ENCODE results near the gene PARVA. TPM values are rescaled to one million over a fixed set of nuclear protein-coding genes. Genes with fewer than 3 reads are reported as not detected.

PARVA gene
- total RNA-seq, 1 experiment from 2014 or later: 22.9 TPM

- no peaks in the 10 kb centered on the region for H3K9me3 Mint-ChIP-seq (ENCODE audit: low read depth, unreplicated experiment)
These were observed 95.1 kb downstream of the PARVA start for GRCh38 chr11:12472401-12473005.

GRCh38 chr11:12473381-12473780 lies 96.0 kb downstream of the PARVA start:
- H3K27ac Mint-ChIP-seq (ENCODE audit: unreplicated experiment): no peak overlapping the region
- intact Hi-C loops (cut with micrococcal nuclease; ENCODE audit: unreplicated experiment): no loop called here
- TF ChIP-seq CTCF (IDR thresholded peaks at IDR 0.05; ENCODE audit: unreplicated experiment): no peak

More at GRCh38 chr11:12472401-12473005, 95.1 kb downstream of the PARVA start:
- H3K27ac Mint-ChIP-seq (ENCODE audit: unreplicated experiment): no peak overlapping the region
- H3K27me3 Mint-ChIP-seq (ENCODE audit: unreplicated experiment): no peaks in the 10 kb centered on the region
- no peaks in the 10 kb centered on the region for H3K4me1 Mint-ChIP-seq (ENCODE audit: low read depth, unreplicated experiment)
- no peaks in the 10 kb centered on the region for H3K36me3 Mint-ChIP-seq (ENCODE audit: insufficient read depth, unreplicated experiment)
- intact Hi-C loops (cut with micrococcal nuclease; ENCODE audit: unreplicated experiment): no loop called here
- TF ChIP-seq CTCF (IDR thresholded peaks at IDR 0.05; ENCODE audit: unreplicated experiment): no peak
- BruUV-seq (replicated peaks): no TSS peak
- DNase-seq: no peak
- CTCF ChIA-PET: interaction anchor here (1.2 kb wide), 1 partner anchor 9 kb away, joined by 3 read pairs; no protein-coding TSS in a partner anchor
- no peak overlapping the region for H3K4me3 Mint-ChIP-seq (ENCODE audit: low read depth, unreplicated experiment)

GRCh38 chr11:12474871-12475270 lies 97.5 kb downstream of the PARVA start:
- Mint-ChIP-seq H3K4me1 (ENCODE audit: low read depth, unreplicated experiment) (no peaks in the 10 kb centered on the region), H3K27ac (ENCODE audit: unreplicated experiment) (no peak overlapping the region), H3K27me3 (ENCODE audit: unreplicated experiment) (no peaks in the 10 kb centered on the region), H3K9me3 (ENCODE audit: low read depth, unreplicated experiment) (no peaks in the 10 kb centered on the region), H3K36me3 (ENCODE audit: insufficient read depth, unreplicated experiment) (no peaks in the 10 kb centered on the region), H3K4me3 (ENCODE audit: low read depth, unreplicated experiment) (no peak overlapping the region)
- CTCF ChIA-PET: interaction anchor here (0.6 kb wide), 1 partner anchor 163 kb away, joined by 6 read pairs; no protein-coding TSS in a partner anchor
- BruUV-seq (replicated peaks): no TSS peak
- DNase-seq: no peak
- intact Hi-C loops (cut with micrococcal nuclease; ENCODE audit: unreplicated experiment): no loop called here
- TF ChIP-seq CTCF (IDR thresholded peaks at IDR 0.05; ENCODE audit: unreplicated experiment): no peak

More at GRCh38 chr11:12473381-12473780, 96.0 kb downstream of the PARVA start:
- DNase-seq: no peak
- Mint-ChIP-seq H3K4me1 (ENCODE audit: low read depth, unreplicated experiment) (no peaks in the 10 kb centered on the region), H3K4me3 (ENCODE audit: low read depth, unreplicated experiment) (no peak overlapping the region), H3K36me3 (ENCODE audit: insufficient read depth, unreplicated experiment) (no peaks in the 10 kb centered on the region), H3K27me3 (ENCODE audit: unreplicated experiment) (no peaks in the 10 kb centered on the region), H3K9me3 (ENCODE audit: low read depth, unreplicated experiment) (no peaks in the 10 kb centered on the region)
- CTCF ChIA-PET: no interaction called here
- no TSS peak for BruUV-seq (replicated peaks)

- no peak for TF ChIP-seq CTCF (IDR thresholded peaks at IDR 0.05; ENCODE audit: unreplicated experiment)
- Mint-ChIP-seq H3K4me1 (ENCODE audit: low read depth, unreplicated experiment) (no peaks in the 10 kb centered on the region), H3K9me3 (ENCODE audit: low read depth, unreplicated experiment) (no peaks in the 10 kb centered on the region), H3K27me3 (ENCODE audit: unreplicated experiment) (no peaks in the 10 kb centered on the region), H3K4me3 (ENCODE audit: low read depth, unreplicated experiment) (no peak overlapping the region), H3K27ac (ENCODE audit: unreplicated experiment) (no peak overlapping the region), H3K36me3 (ENCODE audit: insufficient read depth, unreplicated experiment) (no peaks in the 10 kb centered on the region)
- BruUV-seq (replicated peaks): no TSS peak
- CTCF ChIA-PET: no interaction called here
- intact Hi-C loops (cut with micrococcal nuclease; ENCODE audit: unreplicated experiment): no loop called here
- no peak for DNase-seq
These were observed 101.4 kb downstream of the PARVA start for GRCh38 chr11:12478743-12479142.

Measured in Calu3 (cell line).